Stimulated activated CD4-positive, alpha-beta T cell treated with anti-CD3 and anti-CD28 coated beads, Interleukin-2, amount 100 ng/mL, for 48 hours (primary cell): ENCODE results near the gene EIF3F.

ENCODE experiments used
- DNase-seq, 2 donors: peaks; one replicate each; pipeline ENCODE4 v3.0.0-alpha.2; 2020

EIF3F gene

GRCh38 chr11:7994581-7995278 is 7.6 kb downstream of the EIF3F start:
- DNase-seq: no peak

- DNase-seq: no peak
Observed at GRCh38 chr11:7999795-8000194, 12.7 kb downstream of the EIF3F start.

- DNase-seq: no peak
Observed at GRCh38 chr11:8000390-8000789, 13.3 kb downstream of the EIF3F start.

GRCh38 chr11:8002676-8003075 is 15.5 kb downstream of the EIF3F start:
- no peak for DNase-seq

- DNase-seq: no peak
Observed at GRCh38 chr11:8003187-8003586, 16.1 kb downstream of the EIF3F start.

GRCh38 chr11:8004008-8004407 is 16.9 kb downstream of the EIF3F start:
- DNase-seq: no peak

- DNase-seq: no peak
Observed at GRCh38 chr11:8005556-8005955, 18.4 kb downstream of the EIF3F start.

- DNase-seq: peak; percentile 36 to 48
Observed at GRCh38 chr11:8006349-8006977, 19.3 kb downstream of the EIF3F start.

- no peak for DNase-seq
Observed at GRCh38 chr11:8008212-8008611, 21.1 kb downstream of the EIF3F start.

- no peak for DNase-seq
Observed at GRCh38 chr11:8009856-8010255, 22.7 kb downstream of the EIF3F start.

GRCh38 chr11:8011371-8011770 is 24.2 kb downstream of the EIF3F start:
- DNase-seq: no peak

GRCh38 chr11:8011981-8012444 is 24.9 kb downstream of the EIF3F start:
- no peak for DNase-seq

- DNase-seq: no peak
Observed at GRCh38 chr11:8013833-8014232, 26.7 kb downstream of the EIF3F start.

GRCh38 chr11:8015753-8016239 is 28.7 kb downstream of the EIF3F start:
- DNase-seq: no peak

- no peak for DNase-seq
Observed at GRCh38 chr11:8016440-8016839, 29.3 kb downstream of the EIF3F start.

- no peak for DNase-seq
Observed at GRCh38 chr11:8017071-8017470, 29.9 kb downstream of the EIF3F start.

- no peak for DNase-seq
Observed at GRCh38 chr11:8017894-8018483, 30.9 kb downstream of the EIF3F start.

GRCh38 chr11:8018484-8019313 is 31.6 kb downstream of the EIF3F start:
- DNase-seq: peak; percentile 34 to 47

- DNase-seq: peak in 1 of 2 donors; percentile 35
Observed at GRCh38 chr11:8019314-8020243, 32.4 kb downstream of the EIF3F start.

GRCh38 chr11:8020244-8020597 is 33.1 kb downstream of the EIF3F start:
- DNase-seq: no peak

GRCh38 chr11:8021920-8022319 is 34.8 kb downstream of the EIF3F start:
- no peak for DNase-seq

- DNase-seq: no peak
Observed at GRCh38 chr11:8022876-8023275, 35.7 kb downstream of the EIF3F start.
